K562 (cell line): ENCODE measurements around the gene HSPA4L. TPM values are rescaled to one million over a fixed set of nuclear protein-coding genes. Genes with fewer than 3 reads are reported as not detected.

Source experiments
- BDP1 ChIP-seq: IDR thresholded peaks from 3 replicates; pipeline ENCODE4 v1.6.1; 2011; ENCODE audit not compliant: insufficient read length, insufficient read depth
- ETS2 ChIP-seq: IDR thresholded peaks from 2 replicates; pipeline ENCODE4 v1.6.1; 2016; ENCODE audit warnings: borderline replicate concordance, missing genetic modification characterization, mild to moderate bottlenecking, moderate library complexity, missing compliant biosample characterization; ENCODE audit not compliant: poor library complexity, severe bottlenecking
- HMG20A ChIP-seq: fragments of 450-650 bp; formaldehyde crosslinking; conservative IDR thresholded peaks from 2 replicates; pipeline ENCODE4 v1.4.0; 2020; ENCODE audit warnings: mild to moderate bottlenecking, mixed read lengths
- NFYB ChIP-seq: IDR thresholded peaks from 2 replicates; pipeline ENCODE4 v1.6.1; 2011; ENCODE audit warnings: mild to moderate bottlenecking, moderate library complexity; ENCODE audit not compliant: insufficient read length; ENCODE audit errors: extremely low read depth
- PML ChIP-seq: IDR thresholded peaks from 2 replicates; pipeline ENCODE4 v1.6.1; 2012; ENCODE audit warnings: low read length, inconsistent platforms
- POLR3A ChIP-seq: IDR thresholded peaks from 2 replicates; pipeline ENCODE4 v1.6.1; 2011; ENCODE audit warnings: borderline replicate concordance, mild to moderate bottlenecking, moderate library complexity; ENCODE audit not compliant: insufficient read length, insufficient read depth; ENCODE audit errors: extremely low read depth
- PTRF ChIP-seq: fragments of 450-650 bp; IDR thresholded peaks from 2 replicates; pipeline ENCODE4 v1.6.1; 2016; ENCODE audit warnings: mild to moderate bottlenecking, missing genetic modification characterization, missing compliant biosample characterization
- RBM15 ChIP-seq: fragments of 200-400 bp; formaldehyde crosslinking; IDR thresholded peaks from 2 replicates; pipeline ENCODE4 v1.6.1; 2018; ENCODE audit warnings: mild to moderate bottlenecking, low read length, moderate library complexity; ENCODE audit not compliant: insufficient read depth
- ZNF316 ChIP-seq: fragments of 450-650 bp; IDR thresholded peaks from 2 replicates; pipeline ENCODE4 v1.6.1; 2016
- polyA plus RNA-seq, 8 experiments: library from polyadenylated mRNA; depleted of rRNA in 4 of 8; stranded (reverse) in 5 of 8; unstranded in 3 of 8; fragments of >200 nt; fragmentation: Nextera tagmentation in 2 of 8; fragmentation: Illumina TruSeq in 1 of 8; extraction: Ambion mirVana in 2 of 8; extraction: Trizol in 1 of 8; gene quantifications; 2 replicates each; pipeline versions ENCODE4 v1.2.1 to v1.2.3, GENCODE V29; 2011 to 2014; ENCODE audit warnings: inconsistent platforms in 1 of 8, missing spikeins in 1 of 8
- total RNA-seq, 7 experiments: library from RNA; depleted of rRNA in 6 of 7; stranded (reverse); fragments of >200 nt in 6 of 7; fragmentation: Illumina TruSeq in 2 of 7; extraction: Trizol in 2 of 7; gene quantifications; 2 replicates each; pipeline versions ENCODE4 v1.2.1 to v1.2.3, GENCODE V29; 2011 to 2021; ENCODE audit warnings: low replicate concordance in 1 of 7
- TF ChIP-seq, protein P1 (sequence below): fragments of 250-450 bp; sonication (Bioruptor Pico); IDR thresholded peaks from 2 replicates; pipeline ENCODE4 v1.5.0; 2021
- TF ChIP-seq, protein P2 (sequence below): fragments of 450-650 bp; formaldehyde crosslinking; IDR thresholded peaks from 2 replicates; pipeline ENCODE4 v1.4.0; 2020; ENCODE audit warnings: mild to moderate bottlenecking, mixed read lengths
- TF ChIP-seq, protein P3 (sequence below), 2 experiments: fragments of 450-650 bp in 1 of 2; sonication (generic) in 1 of 2; formaldehyde crosslinking in 1 of 2; IDR thresholded peaks; 2 replicates each; pipeline versions ENCODE4 v1.7.1 to v1.9.0; 2016 to 2022; ENCODE audit warnings: inconsistent platforms in 1 of 2, mild to moderate bottlenecking in 1 of 2, missing genetic modification reagents in 1 of 2

HSPA4L gene
- total and polyA plus RNA-seq, 9 of the 15 experiments (the other 6 are each of a cell fraction or from before 2014, with no cell fraction given): 12.3 to 37.0 (median 21.7) TPM

DNA sequence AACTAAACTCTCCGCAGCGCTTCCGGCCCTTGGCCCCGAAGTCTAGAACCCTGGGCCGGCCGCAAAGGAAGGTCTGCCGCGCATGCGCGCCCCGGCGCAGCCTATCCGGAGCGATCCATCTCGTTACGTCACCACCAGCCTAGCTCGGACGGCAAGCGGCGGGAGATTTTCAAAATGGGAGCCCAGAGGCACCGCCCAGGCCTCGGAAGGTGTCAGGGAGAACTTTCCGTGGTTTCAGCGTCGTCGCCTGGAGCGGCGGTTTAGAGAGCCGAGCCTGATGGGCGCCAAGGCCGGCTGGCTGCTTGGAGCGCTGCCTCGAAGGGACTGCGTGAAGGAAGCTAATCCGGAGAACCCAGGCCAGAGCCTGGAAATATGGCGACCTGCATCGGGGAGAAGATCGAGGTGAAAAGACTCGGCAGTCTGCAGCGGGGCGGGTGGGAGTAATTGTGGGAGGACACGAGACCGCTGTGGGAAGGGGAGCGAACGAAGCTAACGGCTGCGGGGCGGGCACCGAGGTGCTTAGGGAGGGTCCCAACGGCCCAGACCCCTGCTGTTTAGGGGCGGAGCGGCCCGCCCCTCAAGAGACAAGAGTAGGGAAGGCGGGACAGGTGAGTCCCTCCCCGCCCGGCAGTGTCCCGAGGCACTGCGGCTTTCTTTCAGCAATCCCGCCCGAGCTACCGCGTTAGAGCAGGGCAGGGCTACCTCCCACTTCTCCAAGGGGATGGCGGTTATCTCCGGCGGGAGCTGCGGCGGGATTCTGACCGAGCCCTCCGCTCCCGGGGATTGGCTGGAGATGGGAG lies 98.8 kb downstream of the HSPA4L start, which contains the start of gene PLK4 (continued):
- TF ChIP-seq, protein P1, sequence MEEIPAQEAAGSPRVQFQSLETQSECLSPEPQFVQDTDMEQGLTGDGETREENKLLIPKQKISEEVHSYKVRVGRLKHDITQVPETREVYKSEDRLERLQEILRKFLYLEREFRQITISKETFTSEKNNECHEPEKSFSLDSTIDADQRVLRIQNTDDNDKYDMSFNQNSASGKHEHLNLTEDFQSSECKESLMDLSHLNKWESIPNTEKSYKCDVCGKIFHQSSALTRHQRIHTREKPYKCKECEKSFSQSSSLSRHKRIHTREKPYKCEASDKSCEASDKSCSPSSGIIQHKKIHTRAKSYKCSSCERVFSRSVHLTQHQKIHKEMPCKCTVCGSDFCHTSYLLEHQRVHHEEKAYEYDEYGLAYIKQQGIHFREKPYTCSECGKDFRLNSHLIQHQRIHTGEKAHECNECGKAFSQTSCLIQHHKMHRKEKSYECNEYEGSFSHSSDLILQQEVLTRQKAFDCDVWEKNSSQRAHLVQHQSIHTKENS: no peak
- TF ChIP-seq, protein P2, sequence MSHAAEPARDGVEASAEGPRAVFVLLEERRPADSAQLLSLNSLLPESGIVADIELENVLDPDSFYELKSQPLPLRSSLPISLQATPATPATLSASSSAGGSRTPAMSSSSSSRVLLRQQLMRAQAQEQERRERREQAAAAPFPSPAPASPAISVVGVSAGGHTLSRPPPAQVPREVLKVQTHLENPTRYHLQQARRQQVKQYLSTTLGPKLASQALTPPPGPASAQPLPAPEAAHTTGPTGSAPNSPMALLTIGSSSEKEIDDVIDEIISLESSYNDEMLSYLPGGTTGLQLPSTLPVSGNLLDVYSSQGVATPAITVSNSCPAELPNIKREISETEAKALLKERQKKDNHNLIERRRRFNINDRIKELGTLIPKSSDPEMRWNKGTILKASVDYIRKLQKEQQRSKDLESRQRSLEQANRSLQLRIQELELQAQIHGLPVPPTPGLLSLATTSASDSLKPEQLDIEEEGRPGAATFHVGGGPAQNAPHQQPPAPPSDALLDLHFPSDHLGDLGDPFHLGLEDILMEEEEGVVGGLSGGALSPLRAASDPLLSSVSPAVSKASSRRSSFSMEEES (CRISPR knock-in tag): no peak
- TF ChIP-seq ETS2 (no peak), POLR3A (no peak), BDP1 (no peak), PML (peak; percentile 85; the same call in 1 of the 2 replicates), NFYB (peak; percentile 62), HMG20A (CRISPR knock-in tag) (no peak), RBM15 (no peak), PTRF (tag) (no peak), ZNF316 (0 out of 2 replicates have a peak, but pooled peaks have one; percentile 19)
- TF ChIP-seq, protein P3, sequence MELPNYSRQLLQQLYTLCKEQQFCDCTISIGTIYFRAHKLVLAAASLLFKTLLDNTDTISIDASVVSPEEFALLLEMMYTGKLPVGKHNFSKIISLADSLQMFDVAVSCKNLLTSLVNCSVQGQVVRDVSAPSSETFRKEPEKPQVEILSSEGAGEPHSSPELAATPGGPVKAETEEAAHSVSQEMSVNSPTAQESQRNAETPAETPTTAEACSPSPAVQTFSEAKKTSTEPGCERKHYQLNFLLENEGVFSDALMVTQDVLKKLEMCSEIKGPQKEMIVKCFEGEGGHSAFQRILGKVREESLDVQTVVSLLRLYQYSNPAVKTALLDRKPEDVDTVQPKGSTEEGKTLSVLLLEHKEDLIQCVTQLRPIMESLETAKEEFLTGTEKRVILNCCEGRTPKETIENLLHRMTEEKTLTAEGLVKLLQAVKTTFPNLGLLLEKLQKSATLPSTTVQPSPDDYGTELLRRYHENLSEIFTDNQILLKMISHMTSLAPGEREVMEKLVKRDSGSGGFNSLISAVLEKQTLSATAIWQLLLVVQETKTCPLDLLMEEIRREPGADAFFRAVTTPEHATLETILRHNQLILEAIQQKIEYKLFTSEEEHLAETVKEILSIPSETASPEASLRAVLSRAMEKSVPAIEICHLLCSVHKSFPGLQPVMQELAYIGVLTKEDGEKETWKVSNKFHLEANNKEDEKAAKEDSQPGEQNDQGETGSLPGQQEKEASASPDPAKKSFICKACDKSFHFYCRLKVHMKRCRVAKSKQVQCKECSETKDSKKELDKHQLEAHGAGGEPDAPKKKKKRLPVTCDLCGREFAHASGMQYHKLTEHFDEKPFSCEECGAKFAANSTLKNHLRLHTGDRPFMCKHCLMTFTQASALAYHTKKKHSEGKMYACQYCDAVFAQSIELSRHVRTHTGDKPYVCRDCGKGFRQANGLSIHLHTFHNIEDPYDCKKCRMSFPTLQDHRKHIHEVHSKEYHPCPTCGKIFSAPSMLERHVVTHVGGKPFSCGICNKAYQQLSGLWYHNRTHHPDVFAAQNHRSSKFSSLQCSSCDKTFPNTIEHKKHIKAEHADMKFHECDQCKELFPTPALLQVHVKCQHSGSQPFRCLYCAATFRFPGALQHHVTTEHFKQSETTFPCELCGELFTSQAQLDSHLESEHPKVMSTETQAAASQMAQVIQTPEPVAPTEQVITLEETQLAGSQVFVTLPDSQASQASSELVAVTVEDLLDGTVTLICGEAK (IDR thresholded peaks at IDR 0.05): no peak; the same call in 1 of the 2 replicates
- TF ChIP-seq, protein P3 (CRISPR knock-in tag; IDR thresholded peaks at IDR 0.05): no peak
